Measurements from ENCODE around the gene DYNLRB1.

DYNLRB1 gene

DNA sequence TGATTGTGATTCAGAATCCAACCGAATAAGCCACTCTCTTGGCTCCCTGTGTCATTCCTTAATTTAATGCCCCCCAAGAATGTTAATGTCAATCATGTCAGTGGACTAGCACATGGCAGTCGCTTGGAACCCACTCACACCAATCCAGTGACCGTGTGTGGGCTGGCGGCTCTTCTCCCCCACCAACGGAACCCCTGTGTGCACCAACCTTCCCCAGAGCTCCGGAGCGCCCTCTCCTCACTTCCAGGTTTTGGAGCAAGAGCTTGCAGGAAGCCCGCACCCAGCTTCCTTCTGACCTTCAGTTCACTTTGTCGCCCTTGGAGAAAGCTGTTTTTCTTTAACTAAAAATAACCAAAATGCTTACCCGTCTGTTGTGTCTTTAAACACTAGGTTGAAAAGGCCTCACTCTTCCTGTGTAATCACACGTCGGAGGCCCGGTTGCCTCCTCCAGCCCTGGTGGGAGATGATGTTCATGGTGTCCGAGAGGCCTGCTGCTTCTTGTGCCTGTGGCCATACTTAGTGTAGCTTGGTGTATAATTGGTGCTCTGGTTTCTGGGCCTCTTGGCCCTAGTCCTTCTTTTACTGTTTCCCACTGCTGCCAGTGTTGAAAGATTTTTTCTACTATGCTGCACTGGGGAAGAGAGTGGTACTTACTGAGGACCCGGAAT is 24.5 kb downstream of the DYNLRB1 start:
- in situ Hi-C loops (cut with HindIII; ENCODE audit: low sequenced_read_pairs), result no loop called here
- TF ChIP-seq, protein P1, sequence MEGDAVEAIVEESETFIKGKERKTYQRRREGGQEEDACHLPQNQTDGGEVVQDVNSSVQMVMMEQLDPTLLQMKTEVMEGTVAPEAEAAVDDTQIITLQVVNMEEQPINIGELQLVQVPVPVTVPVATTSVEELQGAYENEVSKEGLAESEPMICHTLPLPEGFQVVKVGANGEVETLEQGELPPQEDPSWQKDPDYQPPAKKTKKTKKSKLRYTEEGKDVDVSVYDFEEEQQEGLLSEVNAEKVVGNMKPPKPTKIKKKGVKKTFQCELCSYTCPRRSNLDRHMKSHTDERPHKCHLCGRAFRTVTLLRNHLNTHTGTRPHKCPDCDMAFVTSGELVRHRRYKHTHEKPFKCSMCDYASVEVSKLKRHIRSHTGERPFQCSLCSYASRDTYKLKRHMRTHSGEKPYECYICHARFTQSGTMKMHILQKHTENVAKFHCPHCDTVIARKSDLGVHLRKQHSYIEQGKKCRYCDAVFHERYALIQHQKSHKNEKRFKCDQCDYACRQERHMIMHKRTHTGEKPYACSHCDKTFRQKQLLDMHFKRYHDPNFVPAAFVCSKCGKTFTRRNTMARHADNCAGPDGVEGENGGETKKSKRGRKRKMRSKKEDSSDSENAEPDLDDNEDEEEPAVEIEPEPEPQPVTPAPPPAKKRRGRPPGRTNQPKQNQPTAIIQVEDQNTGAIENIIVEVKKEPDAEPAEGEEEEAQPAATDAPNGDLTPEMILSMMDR (IDR thresholded peaks at IDR 0.05; ENCODE audit: low read depth, low read length, missing control alignments), result no peak
- no peak overlapping the region for H3K4me3 ChIP-seq (ENCODE audit: low read depth, low read length)
- DNase-seq (ENCODE audit: low read depth), result no peak

DNA sequence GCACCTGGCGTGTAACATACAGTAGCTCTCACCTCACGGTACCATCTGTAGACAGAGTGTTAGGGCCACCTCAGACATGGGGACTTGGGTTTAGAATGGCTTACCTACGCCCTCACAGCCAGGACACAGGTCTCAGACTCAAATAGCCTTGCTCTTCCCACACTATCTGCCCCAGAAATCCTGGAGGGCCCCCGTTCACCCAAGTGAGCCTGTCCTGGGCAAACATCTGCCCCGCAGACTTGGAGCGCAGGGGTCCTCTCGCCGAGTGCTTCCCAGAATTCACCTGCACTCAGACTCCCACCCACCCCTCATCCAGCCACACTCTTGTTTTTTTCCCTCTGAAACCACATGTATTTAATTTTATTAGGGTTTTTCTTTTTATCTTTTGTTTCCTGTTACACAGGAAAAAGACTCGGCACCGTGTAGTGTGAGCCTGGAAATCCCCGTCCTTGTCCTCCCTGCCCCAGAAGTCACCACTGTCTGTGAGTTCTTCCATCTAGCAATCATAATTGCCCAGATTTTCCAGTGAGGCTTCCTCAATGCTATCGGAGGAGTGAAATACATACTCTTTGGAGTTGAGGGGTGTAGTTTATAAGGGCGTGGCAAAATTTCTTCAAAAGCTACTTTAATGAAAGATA is 25.2 kb downstream of the DYNLRB1 start:
- no peak overlapping the region for H3K4me3 ChIP-seq (ENCODE audit: low read depth, low read length)
- TF ChIP-seq, protein P1 (IDR thresholded peaks at IDR 0.05; ENCODE audit: low read depth, low read length, missing control alignments), result no peak
- DNase-seq (ENCODE audit: low read depth), result no peak
- in situ Hi-C loops (cut with HindIII; ENCODE audit: low sequenced_read_pairs), result no loop called here

DNA sequence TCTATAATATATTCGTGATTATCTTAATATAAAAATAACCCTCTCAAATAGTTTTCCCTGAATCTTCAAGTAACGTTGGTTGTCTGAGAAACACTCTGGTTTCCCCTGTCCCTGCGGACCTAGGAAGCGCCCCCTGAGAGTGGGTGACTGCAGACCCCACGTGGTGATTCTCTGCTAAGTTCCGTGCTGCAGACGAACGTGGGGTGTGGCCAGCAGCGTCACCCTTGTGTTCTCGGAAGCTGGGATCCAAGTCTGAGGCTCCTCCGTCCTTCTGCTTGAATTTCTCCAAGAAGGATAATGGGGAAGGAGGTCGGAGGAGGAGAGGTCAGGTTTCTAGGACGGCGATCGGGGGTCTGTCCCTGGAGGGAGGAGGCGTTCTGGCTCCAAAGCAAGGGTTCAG is 25.7 kb downstream of the DYNLRB1 start:
- DNase-seq (ENCODE audit: low read depth), result no peak
- in situ Hi-C loops (cut with HindIII; ENCODE audit: low sequenced_read_pairs), result no loop called here

DNA sequence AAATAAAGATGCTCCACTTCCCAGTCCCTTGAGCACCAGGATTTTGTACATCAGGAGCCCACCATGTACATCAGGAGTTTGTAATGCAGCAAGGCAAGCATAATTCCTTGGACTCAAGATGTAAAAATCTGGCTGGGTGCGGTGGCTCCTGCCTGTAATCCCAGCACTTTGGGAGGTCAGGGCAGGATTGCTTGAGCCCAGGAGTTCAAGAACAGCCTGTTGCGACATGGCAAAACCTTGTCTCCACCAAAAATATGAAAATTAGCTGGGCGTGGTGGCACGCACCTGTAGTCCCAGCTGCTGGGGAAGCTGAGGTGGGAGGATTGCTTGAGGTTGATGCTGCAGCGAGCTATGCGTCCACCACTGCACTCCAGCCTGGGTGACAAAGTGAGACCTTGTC is 26.2 kb downstream of the DYNLRB1 start:
- in situ Hi-C loops (cut with HindIII; ENCODE audit: low sequenced_read_pairs), result no loop called here
- no peak for DNase-seq (ENCODE audit: low read depth)
- H3K4me3 ChIP-seq (ENCODE audit: low read depth, low read length), result no peak overlapping the region
- TF ChIP-seq, protein P1 (IDR thresholded peaks at IDR 0.05; ENCODE audit: low read depth, low read length, missing control alignments), result no peak

More for the DNA sequence above, 25.7 kb downstream of the DYNLRB1 start:
- TF ChIP-seq, protein P1 (IDR thresholded peaks at IDR 0.05; ENCODE audit: low read depth, low read length, missing control alignments), result no peak
- H3K4me3 ChIP-seq (ENCODE audit: low read depth, low read length), result no peak overlapping the region

DNA sequence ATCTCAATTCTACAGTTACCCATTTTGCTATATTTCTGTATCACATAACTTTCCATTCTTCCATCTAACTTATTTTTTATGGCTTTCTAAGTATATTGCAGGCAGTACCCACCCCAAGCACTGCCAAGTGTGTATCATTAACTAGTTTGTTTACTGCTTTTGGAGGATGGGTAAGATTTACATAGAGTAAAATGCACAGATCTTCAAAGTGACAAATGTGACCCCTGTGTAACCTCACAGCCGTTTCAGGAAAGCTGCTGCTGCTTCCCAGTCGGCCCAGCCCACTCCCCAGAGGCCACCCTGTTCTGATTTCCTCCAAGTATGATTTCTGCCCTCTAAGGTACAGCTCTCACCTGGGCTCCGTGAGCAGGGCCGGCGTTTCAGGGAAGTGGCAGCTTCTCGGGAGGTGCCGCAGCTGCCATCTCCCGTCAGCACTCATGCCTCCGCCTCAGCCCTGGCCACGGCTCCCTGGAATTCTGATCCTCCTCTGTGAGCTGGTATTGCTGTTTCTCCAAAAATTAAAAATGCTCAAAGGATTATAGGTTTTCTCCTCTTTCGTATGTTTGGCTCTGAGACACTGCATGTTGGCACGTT is 27.3 kb downstream of the DYNLRB1 start:
- TF ChIP-seq, protein P1 (IDR thresholded peaks at IDR 0.05; ENCODE audit: low read depth, low read length, missing control alignments), result no peak
- in situ Hi-C loops (cut with HindIII; ENCODE audit: low sequenced_read_pairs), result no loop called here
- no peak for DNase-seq (ENCODE audit: low read depth)
- H3K4me3 ChIP-seq (ENCODE audit: low read depth, low read length), result no peak overlapping the region

DNA sequence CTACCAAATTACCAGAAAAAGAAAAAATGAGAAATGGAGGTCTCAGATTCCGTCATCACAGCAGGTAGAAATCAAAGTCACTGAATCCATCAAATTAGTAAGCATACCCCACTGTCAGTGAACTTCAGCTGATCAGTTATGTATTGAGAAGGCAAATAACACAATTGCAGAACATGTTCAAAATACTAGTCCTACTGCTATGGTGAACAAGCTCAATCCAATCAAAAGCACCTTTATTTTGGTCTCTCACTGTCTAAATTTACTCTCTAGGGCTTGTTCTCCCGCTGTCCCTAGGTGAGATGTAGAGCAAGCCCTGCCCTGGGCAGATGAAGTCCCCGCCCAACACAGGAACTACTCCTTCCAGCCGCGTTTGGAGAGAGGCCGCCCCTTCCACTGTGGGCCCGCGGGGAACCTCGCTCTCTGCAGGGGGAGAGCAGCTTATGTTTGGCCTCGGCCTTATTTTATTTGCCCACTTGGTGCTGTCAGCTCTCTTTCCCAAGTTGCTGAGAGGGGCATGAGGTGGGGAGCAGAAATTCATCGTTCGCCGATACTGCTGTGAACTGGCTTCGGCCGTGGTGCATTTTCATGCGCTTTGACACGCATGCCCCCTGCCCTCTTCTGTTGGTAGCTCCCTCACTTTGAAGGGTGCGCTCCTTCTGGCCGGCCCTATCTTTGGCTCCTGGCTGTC is 28.0 kb downstream of the DYNLRB1 start:
- in situ Hi-C loops (cut with HindIII; ENCODE audit: low sequenced_read_pairs), result no loop called here

More for the DNA sequence above, 28.0 kb downstream of the DYNLRB1 start:
- DNase-seq (ENCODE audit: low read depth), result no peak
- TF ChIP-seq, protein P1 (IDR thresholded peaks at IDR 0.05; ENCODE audit: low read depth, low read length, missing control alignments), result no peak
- no peak overlapping the region for H3K4me3 ChIP-seq (ENCODE audit: low read depth, low read length)

Data from astrocyte of the cerebellum (primary cell).